GM19452 (cell line): ENCODE measurements around the gene CDK11B.

Experiments
- ATAC-seq: cut with Tn5 transposase; IDR thresholded peaks from one replicate; pipeline ENCODE4 v1.9.1; 2021; ENCODE audit not compliant: unreplicated experiment

The CDK11B gene

GRCh38 chr1:1628754-1629429 is 29.9 kb downstream of the CDK11B start:
- ATAC-seq, result no peak

DNA sequence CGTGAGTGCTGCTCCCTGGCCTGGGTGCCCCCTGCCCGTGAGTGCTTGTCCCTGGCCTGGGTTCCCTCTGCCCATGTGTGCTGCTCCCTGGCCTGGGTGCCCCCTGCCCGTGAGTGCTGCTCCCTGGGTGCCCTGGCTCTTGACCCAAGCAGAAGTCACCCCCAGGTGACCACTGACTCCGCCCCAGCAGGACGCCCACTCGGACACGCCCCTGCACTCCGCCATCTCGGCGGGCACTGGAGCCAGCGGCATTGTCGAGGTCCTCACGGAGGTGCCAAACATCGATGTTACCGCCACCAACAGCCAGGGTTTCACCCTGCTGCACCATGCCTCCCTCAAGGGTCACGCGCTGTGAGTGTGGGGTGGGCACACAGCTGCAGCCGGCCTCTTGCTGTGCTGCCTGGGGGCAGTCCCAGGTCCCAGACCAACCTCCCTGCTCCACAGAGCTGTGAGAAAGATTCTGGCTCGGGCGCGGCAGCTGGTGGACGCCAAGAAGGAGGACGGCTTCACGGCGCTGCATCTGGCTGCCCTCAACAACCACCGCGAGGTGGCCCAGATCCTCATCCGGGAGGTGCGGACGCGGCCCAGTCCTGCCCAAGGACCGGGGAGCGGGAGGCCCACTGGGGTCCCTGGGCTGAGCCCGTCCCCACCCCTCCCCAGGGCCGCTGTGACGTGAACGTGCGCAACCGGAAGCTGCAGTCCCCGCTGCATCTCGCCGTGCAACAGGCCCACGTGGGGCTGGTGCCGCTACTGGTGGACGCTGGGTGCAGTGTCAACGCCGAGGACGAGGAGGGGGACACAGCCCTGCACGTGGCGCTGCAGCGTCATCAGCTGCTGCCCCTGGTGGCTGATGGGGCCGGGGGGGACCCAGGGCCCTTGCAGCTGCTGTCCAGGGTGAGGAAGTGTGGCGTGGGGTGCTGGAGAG is 30.7 kb downstream of the CDK11B start:
- ATAC-seq, result no peak

GRCh38 chr1:1627261-1627828 is 31.5 kb downstream of the CDK11B start:
- no peak for ATAC-seq

DNA sequence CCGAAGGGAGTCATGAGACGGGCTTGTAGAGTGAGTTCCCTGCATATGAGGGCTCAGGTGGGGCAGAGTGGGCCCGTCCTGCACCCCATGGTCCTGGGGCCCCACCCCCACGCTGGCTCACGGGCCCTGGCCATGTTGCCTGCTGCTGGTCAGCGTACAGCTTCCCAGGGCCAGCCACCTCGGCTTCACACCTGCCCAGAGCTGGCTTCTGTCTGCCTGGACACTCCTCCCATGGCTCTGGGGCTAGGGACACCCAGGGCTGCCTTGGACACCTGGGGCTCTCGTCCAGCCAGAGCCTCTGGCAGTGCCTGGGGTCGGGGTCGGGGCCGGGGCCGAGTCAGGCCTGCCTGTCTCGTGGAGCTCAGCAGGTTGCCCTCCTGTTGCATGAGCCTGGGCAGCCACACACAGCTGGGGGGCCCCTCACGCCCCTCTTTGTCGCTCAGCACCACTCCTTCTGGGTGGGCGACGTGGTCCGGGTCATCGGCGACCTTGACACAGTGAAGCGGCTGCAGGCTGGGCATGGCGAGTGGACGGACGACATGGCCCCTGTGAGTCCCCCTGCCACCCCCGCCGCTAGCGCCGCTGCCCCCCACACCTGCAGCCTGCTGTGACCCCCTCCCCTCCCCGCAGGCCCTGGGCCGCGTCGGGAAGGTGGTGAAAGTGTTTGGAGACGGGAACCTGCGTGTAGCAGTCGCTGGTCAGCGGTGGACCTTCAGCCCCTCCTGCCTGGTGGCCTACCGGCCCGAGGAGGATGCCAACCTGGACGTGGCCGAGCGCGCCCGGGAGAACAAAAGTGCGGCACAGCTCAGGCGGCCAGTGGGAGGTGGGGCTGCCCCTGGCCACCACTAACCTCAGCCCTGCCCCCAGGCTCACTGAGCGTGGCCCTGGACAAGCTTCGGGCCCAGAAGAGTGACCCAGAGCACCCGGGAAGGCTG is 32.3 kb downstream of the CDK11B start:
- ATAC-seq, result no peak

DNA sequence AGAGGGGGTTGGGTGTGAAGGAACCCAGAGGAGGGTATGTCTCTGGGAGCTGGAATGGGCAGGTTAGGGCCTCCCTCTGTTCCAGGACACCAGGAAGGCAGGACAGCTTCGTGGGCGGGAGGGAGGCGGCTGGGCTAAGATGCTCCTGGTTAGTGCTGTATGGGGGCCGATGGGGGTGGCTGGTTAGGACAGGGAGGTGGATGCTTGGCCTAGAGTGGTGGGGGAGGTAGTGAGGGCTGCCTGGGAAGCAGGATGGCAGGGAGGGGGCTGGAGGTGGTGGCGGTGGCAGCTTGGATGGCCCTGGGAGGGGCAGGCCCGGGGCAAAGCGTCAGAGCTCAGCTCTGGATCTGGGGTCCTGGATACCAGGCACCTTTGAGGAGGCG is 33.0 kb downstream of the CDK11B start:
- no peak for ATAC-seq

DNA sequence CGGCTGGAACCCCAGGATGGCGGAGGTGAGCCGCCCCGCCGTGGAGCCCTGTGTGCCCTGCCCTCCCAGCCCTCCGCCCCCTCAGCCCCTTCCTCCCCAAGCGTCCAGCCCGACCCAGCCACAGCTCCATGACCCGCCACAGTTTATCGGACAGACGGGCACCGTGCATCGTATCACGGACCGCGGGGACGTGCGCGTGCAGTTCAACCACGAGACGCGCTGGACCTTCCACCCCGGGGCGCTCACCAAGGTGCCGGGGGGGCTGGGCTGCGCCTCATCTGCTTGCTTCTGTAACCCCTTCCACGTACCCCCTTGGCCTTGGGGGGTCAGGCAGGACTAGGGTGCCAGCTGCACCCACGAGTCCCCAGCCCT is 33.4 kb downstream of the CDK11B start:
- no peak for ATAC-seq

GRCh38 chr1:1624443-1625403 is 34.1 kb downstream of the CDK11B start:
- ATAC-seq, result no peak

DNA sequence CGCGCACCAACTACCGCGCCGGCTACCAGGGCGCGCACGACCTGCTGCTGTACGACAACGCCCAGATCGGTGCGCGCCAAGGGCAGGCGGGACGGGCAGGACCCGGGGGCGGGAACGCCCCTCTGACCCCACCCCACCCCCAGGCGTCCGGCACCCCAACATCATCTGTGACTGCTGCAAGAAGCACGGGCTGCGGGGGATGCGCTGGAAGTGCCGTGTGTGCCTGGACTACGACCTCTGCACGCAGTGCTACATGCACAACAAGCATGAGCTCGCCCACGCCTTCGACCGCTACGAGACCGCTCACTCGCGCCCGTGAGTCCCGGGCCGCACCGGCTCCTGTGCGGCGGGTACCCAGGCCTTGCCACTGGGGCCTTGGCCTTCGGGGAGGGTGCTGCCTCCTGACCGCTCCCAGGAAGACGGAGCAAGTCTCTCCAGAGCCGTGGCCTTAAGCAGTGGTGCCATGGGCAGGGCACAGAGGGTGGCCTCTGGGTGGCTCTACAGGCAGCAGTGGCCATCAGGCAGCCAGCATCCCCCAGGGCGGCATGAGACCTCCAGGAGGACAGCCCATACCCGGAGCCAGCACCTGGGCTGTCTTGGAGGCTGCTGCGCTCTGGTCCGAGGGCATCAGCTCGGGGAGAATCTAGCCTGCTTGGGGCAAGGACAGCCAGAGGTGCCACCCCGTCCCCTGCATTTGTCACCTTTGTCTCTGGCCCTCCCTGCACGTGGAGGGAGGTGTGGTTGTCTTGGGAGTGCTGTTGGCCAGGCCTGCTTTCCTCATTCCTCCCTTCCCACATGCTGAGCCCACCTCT is 35.0 kb downstream of the CDK11B start:
- ATAC-seq, result no peak

- ATAC-seq, result no peak
These were observed 35.6 kb downstream of the CDK11B start for GRCh38 chr1:1623181-1623630.

DNA sequence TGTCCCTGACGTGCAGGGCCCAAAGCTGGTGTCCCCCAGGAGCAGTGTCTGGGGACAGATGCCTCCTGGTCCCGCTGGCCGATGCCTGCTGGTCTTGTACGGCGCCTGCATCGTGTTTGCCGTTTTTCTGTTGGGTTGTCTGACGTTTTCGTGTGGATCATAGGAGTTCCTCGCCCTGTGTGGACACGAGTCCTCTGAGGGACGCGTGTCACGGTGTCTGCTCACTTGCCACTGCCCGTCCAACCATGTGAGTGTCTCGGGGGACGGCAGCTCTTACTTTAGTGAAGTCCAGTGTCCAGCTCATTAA is 36.1 kb downstream of the CDK11B start:
- no peak for ATAC-seq

DNA sequence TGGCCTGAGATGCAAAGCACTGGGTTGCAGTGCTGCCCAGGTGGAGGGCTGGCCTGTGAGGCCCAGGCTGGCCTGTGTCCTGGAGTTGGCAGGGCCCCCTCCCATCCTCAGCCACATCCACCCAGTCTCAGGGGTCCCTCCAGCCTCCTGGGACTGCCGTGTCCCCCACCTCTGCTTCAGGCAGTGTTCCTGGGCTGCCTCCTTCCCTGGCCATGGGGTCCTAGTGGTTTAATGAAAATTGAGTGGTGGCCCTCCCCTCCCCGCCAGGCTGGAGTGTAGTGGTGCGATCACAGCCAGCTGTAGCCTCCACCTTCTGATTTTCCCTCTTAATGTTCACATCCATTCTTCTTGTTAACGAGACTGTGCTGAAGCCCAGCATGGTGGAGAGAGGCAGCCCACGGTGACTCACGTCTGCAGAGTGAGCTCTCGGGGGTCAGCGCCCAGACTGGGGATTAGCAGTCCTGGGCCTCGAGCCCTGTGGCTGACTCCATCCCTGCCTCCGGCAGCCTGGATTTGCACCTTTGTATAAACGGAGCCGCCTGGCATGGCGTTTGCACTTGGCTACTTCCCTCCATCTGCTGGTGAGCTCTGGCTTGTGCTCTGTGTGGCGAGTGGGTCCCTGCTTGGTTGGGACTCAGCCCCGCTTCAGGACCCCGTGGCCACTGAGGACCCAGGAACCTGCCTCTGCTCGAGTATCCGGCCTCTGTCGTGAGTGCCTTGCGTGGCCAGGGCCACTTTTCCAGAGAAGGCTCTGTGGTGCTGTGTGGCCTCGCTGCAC is 36.6 kb downstream of the CDK11B start:
- no peak for ATAC-seq

- no peak for ATAC-seq
These were observed 37.4 kb downstream of the CDK11B start for GRCh38 chr1:1621173-1622009.

GRCh38 chr1:1620433-1621139 is 38.2 kb downstream of the CDK11B start:
- ATAC-seq, result no peak

GRCh38 chr1:1619917-1620361 is 38.9 kb downstream of the CDK11B start:
- no peak for ATAC-seq

DNA sequence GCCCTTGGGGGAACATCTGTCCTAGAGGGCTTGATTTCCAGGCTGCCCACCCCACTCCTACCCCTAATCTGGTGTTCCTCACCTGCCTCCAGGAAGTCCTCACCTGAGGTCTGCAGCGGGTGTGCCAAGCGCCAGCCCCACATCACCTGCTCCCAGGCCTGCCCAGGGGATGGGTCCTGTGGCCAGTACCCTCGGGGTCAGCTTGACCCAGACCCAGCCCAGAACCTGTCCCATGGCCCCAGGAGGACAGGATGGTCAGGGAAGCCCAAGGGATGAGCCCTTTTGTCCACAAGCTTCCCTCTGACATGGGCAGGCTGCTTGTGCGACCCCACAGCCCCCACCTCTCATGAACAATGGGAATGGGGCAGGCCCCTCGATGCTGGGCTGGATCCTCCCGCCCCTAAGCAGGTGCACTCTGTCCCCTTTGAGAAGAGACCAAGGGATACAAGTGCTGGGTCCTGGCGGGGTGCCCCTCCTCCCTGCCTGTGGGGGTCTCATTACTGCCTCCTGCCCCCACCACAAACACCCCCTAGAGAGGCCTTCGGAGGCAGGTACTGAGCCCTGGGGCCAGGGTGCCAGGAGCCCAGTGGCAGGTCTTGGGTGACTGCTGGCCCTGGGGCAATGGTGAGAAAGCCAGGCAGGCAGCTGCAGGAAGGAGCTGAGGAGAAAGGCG is 40.3 kb downstream of the CDK11B start:
- ATAC-seq, result no peak

- ATAC-seq, result no peak
These were observed 40.9 kb downstream of the CDK11B start for GRCh38 chr1:1617925-1618324.
